ENCODE results near the gene CCDC73. TPM values are rescaled to one million over a fixed set of nuclear protein-coding genes. Genes with fewer than 3 reads are reported as not detected.
"Not testable (repeated sequence)": the region's sequence is repeated elsewhere in the genome, so short reads cannot be mapped to it uniquely, and the experiment has no call there.

Gene CCDC73
- total RNA-seq, 1 experiment from 2014 or later, result not detected

GRCh38 chr11:32809313-32809712, 14.9 kb upstream of the CCDC73 start:
- peak; percentile 79 for DNase-seq (ENCODE audit: low read depth)

GRCh38 chr11:32796425-32796824, 2.0 kb upstream of the CCDC73 start:
- DNase-seq (ENCODE audit: low read depth), result peak; percentile 32

DNA sequence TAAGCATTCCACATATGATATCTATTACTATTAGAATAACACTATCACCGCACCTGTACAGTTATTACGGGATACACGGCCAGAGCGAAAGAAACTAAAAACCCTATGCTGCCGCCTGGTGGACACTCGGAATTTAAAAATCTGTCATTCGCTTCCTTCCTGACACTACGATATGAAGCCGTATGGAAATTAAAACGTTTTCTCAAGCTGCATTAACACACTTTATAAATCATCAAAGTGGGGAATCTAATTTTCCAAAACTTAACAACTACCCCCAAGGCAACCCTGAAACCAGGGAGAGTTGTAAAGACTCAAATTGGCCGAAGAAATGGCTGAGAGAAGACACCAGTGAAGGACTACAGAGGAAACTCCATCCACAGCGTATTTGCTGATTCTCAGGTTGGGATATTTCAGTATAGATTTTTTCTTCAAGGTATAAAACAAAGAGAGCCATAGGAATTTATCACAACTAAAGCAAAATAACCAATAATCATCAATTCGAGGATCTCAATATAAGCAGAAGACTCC, 1.4 kb downstream of the CCDC73 start:
- peak; percentile 52 for DNase-seq (ENCODE audit: low read depth)

DNA sequence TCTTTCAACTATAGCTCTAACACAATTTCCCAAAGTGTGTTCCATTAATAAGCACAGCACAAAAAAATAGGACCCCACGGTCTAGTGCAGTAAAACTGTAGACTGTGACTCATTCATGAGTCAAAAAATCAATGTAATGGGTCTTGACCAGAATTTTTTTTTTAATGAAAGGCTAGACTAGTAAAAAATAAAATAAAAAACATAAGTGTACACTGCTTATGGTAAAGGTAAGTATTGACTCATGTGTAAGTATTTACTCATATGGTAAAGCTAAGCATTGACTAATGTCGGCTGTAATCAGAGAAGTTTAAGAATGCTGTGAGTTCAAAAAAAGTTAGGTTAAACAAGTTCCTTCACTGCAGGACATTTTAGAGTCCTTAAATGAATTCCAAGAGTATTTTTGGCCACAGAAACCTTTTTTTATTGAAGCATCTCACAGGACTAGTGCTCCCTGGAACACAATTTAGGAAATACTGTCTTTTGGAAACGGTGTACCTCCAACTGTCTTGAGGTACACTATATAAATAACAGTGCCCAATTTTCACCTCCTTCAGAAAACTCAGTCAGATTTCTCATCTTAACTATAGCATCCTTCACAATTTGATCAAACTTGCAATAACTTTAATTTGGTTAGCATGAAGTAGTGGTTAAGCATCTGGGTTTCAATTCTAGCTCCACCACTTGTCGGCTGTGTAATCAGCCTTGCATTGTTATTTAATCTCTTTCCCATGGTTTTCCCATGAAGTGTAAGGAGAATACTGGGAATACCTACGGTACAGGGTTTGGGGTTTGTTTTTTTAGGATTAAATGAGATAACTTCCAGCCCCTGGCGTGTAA, 2.1 kb downstream of the CCDC73 start:
- DNase-seq (ENCODE audit: low read depth), result peak; percentile 8

DNA sequence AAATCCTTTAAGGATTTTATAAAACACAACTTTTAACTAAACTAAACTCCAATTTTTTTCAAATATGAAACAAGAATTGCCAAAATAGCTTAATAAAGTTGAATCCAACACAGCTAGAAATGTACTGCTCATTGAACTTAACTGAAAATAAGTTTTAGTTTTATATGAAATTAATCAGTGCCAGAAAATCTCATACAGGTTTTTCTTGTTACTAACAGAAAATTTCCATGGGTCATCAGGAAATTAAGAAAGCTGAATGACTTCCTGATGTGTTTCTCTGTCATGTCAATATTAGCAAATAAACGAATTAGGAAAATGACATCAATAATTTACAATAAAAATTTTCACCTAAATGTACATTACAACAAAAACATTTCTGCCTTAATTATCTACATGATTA, 3.5 kb downstream of the CCDC73 start:
- DNase-seq (ENCODE audit: low read depth), result no peak

- no peak for DNase-seq (ENCODE audit: low read depth)
These were observed 7.7 kb downstream of the CCDC73 start for GRCh38 chr11:32786811-32787210.

DNA sequence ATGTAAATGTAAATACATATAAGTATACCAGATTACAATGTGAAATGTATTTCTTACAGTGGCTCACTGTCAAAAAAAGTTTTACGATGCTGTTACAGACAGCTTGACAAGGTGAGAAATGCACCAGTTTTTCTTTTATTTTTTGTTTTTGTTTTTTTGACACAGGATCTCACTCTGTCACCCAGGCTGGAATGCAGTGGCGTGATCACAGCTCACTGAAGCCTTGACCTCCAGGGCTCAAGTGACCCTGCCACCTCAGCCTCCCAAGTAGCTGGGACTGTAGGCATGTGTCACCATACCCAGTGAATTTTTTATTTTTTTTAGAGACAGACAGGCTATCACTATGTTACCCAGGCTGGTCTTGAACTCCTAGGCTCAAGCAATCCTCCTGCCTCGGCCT, 9.2 kb downstream of the CCDC73 start:
- no peak for DNase-seq (ENCODE audit: low read depth)

DNA sequence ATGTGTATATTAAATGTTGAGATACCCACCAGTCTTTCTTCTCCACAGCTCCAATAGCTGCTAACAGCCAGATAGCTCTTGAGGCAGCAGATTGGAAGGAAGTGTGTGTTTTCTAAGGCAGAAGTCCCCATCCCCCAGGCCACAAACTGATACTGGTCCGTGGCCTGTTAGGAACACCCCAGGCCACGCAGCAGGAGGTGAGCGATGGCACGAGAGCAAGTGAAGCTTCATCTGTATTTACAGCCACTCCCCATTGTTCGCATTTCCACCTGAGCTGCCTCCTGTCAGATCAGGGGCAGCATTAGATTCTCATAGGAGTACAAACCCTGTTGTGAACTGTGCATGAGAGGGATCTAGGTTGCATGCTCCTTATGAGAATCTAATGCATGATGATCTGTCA, 12.7 kb downstream of the CCDC73 start:
- no peak for DNase-seq (ENCODE audit: low read depth)

DNA sequence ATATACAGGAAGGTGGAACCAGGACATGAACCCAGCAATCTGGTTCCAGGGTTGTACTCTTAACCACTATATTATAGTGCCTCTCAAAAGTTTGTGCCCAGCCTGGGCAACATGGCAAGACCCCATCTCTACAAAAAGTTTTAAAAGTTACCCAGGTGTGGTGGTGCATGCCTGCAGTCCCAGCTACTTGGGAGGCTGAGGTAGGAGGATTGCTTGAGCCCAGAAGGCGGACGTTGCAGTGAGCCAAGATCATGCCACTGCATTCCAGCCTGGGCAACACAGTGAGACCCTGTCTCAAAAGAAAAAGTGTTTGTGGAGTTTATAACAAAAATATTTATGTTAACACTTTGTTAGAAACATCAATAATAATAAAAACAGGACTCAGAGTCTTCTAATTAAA, 13.6 kb downstream of the CCDC73 start:
- not testable (repeated sequence) for DNase-seq (ENCODE audit: low read depth)

DNA sequence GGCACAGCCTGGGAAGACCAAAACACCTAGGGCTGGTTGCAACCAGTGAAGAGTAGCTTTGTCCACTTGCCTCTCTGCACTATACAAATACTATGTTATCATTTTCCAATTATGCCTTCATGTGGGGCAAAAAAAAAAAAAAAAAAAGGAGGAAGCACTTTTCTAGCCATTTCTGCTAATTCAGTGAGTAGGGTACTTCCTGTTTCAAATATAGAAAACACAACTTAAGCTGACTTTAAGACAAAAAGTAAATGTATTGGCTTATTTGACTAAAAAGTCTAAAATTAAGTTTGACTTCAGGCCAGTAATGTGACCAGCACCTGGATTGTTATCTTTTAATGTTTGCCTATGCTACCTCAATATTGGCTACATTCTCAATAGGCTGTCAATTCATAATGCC, 15.3 kb downstream of the CCDC73 start:
- DNase-seq (ENCODE audit: low read depth), result no peak

DNA sequence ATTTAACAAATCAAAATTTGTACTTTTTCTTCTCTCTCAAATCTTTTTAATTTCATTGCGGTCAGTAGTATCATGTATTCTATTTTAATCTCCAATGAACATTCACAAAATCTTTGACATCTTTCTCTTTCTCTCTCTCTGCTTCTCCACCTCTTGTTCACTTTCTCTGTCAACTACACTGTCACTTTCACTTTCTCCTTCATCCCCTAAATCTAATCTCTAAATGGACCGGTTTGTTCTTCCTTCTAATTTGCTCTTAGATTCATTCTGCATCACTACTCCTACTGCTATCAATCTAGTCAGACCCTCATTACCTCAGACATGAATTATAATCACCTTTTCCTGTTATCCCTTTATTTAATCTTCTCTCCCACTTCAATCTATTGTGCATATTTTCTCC, 18.6 kb downstream of the CCDC73 start:
- no peak for DNase-seq (ENCODE audit: low read depth)

GRCh38 chr11:32774081-32774480, 20.4 kb downstream of the CCDC73 start:
- no peak for DNase-seq (ENCODE audit: low read depth)

DNA sequence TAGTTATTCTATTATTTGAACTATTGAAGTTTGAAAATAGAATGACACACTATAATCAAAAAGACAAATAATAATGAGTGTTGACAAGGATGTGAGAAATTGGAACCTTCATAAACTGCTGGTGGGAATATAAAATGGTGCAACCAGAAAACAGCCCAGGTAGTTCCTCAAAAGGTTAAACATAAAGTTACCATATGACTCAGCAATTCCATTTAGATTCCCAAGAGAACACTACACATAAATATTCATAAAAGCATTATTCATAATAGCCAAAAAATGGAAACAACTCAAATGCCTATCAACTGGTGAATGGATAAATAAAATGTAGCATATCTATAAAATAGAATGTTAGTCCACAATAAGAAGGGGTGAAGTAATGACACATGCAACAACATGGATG, 21.7 kb downstream of the CCDC73 start:
- DNase-seq (ENCODE audit: low read depth), result no peak

- DNase-seq (ENCODE audit: low read depth), result not testable (repeated sequence)
These were observed 32.7 kb downstream of the CCDC73 start for GRCh38 chr11:32761774-32762173.

- no peak for DNase-seq (ENCODE audit: low read depth)
These were observed 36.2 kb downstream of the CCDC73 start for GRCh38 chr11:32758291-32758690.

- DNase-seq (ENCODE audit: low read depth), result not testable (repeated sequence)
These were observed 41.3 kb downstream of the CCDC73 start for GRCh38 chr11:32753181-32753580.

GRCh38 chr11:32752001-32752400, 42.5 kb downstream of the CCDC73 start:
- no peak for DNase-seq (ENCODE audit: low read depth)

DNA sequence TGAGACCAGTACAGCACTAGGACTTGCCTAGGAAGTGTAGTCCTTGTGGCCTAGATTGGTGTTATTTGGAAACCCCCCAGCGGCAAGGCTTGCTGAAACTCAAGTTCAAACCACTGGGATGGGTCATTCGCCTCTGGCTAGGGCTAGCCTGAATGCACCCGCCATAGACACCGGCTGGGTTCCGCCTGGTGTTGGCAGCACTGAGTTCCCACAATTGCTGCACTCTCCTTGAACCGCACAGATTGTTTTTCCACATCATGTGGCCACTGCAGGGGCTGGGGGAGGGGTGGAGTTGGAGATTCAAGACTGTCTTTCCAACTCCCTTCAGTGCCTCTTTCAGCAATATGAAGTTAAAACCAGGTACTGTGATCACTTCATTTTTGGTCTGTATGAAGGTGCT, 43.1 kb downstream of the CCDC73 start:
- DNase-seq (ENCODE audit: low read depth), result no peak

- DNase-seq (ENCODE audit: low read depth), result peak; percentile 7
These were observed 64.5 kb downstream of the CCDC73 start for GRCh38 chr11:32729976-32730375.

DNA sequence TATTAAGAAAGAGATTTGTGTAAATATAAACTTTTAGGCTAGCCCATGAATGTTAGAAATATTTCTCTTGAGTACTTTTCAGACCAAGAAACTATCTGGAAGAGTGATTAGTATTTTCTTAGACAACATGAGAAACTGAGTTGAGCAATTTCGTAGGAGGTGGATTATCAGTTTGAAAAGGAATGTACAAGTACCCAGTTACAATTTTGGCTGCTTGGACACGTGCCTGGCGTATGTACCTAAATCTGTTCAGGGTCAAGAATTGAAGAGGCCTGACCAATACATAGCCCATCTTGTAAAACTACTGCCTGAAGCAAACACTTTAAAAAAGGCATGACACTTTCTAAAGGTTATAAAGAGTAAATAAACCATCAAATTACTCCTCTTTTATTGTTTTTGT, 71.1 kb downstream of the CCDC73 start:
- DNase-seq (ENCODE audit: low read depth), result no peak

DNA sequence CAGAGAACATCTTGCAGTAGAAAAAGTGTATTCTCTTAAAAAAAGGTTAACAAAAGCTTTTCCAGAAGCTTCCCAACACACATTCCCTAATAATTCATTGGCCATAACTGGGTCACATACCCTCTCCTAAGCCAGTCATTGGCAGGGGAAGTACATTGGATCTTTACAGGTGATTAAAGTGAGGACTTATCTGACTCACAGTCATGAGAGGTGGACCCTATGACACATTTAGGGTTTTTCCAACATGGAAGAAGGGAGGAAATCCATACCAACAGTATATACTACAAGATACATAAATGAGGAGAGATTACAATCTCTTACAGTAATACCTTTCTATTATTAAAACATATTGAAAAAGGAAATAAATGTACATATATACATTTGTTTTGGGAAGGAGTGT, 72.2 kb downstream of the CCDC73 start:
- DNase-seq (ENCODE audit: low read depth), result no peak

- no peak for DNase-seq (ENCODE audit: low read depth)
These were observed 81.0 kb downstream of the CCDC73 start for GRCh38 chr11:32713496-32713895.

DNA sequence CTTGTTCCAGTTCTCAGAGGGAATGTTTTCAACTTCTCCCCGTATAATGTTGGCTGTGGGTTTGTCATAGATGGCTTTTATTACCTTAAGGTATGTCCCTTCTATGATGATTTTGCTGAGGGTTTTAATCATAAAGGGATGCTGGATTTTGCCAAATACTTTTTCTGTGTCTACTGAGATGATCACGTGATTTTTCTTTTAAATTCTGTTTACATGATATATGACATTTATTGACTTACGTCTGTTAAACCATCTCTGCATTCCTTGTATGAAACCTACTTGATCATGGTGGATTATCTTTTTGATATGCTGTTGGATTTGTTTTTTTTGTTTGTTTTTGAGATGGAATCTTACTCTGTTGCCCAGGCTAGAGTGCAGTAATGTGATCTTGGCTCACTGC, 85.5 kb downstream of the CCDC73 start:
- DNase-seq (ENCODE audit: low read depth), result not testable (repeated sequence)

All from HT1080 (cell line).